ENCODE data around the gene IQSEC1.

Gene IQSEC1

GRCh38 chr3:13053893-13054292 is 19.3 kb downstream of the IQSEC1 start:
- TF ChIP-seq CTCF (IDR thresholded peaks at IDR 0.05; ENCODE audit: insufficient read depth, low read depth, low read length, missing control alignments), result no peak
- no peak for DNase-seq (ENCODE audit: low read depth)

GRCh38 chr3:13053420-13053819 is 19.8 kb downstream of the IQSEC1 start:
- no peak for DNase-seq (ENCODE audit: low read depth)
- no peak for TF ChIP-seq CTCF (IDR thresholded peaks at IDR 0.05; ENCODE audit: insufficient read depth, low read depth, low read length, missing control alignments)

More at GRCh38 chr3:13053893-13054292, 19.3 kb downstream of the IQSEC1 start:
- no peak overlapping the region for H3K4me3 ChIP-seq (ENCODE audit: low read depth, low read length)

GRCh38 chr3:13052191-13052820 is 20.9 kb downstream of the IQSEC1 start:
- no peak overlapping the region for H3K4me3 ChIP-seq (ENCODE audit: low read depth, low read length)
- no peak for DNase-seq (ENCODE audit: low read depth)
- no peak for TF ChIP-seq CTCF (IDR thresholded peaks at IDR 0.05; ENCODE audit: insufficient read depth, low read depth, low read length, missing control alignments)

More at GRCh38 chr3:13053420-13053819, 19.8 kb downstream of the IQSEC1 start:
- H3K4me3 ChIP-seq (ENCODE audit: low read depth, low read length), result no peak overlapping the region

- DNase-seq (ENCODE audit: low read depth), result no peak
- H3K4me3 ChIP-seq (ENCODE audit: low read depth, low read length), result no peak overlapping the region
- TF ChIP-seq CTCF (IDR thresholded peaks at IDR 0.05; ENCODE audit: insufficient read depth, low read depth, low read length, missing control alignments), result no peak
Measured at GRCh38 chr3:13051581-13051980, 21.6 kb downstream of the IQSEC1 start.

- no peak for TF ChIP-seq CTCF (IDR thresholded peaks at IDR 0.05; ENCODE audit: insufficient read depth, low read depth, low read length, missing control alignments)
- no peak overlapping the region for H3K4me3 ChIP-seq (ENCODE audit: low read depth, low read length)
- DNase-seq (ENCODE audit: low read depth), result no peak
Measured at GRCh38 chr3:13051066-13051465, 22.2 kb downstream of the IQSEC1 start.

GRCh38 chr3:13050446-13050845 is 22.8 kb downstream of the IQSEC1 start:
- no peak for TF ChIP-seq CTCF (IDR thresholded peaks at IDR 0.05; ENCODE audit: insufficient read depth, low read depth, low read length, missing control alignments)
- DNase-seq (ENCODE audit: low read depth), result no peak
- H3K4me3 ChIP-seq (ENCODE audit: low read depth, low read length), result no peak overlapping the region

- no peak overlapping the region for H3K4me3 ChIP-seq (ENCODE audit: low read depth, low read length)
- TF ChIP-seq CTCF (IDR thresholded peaks at IDR 0.05; ENCODE audit: insufficient read depth, low read depth, low read length, missing control alignments), result no peak
- DNase-seq (ENCODE audit: low read depth), result no peak
Measured at GRCh38 chr3:13049400-13049799, 23.8 kb downstream of the IQSEC1 start.

Data from GM12865 (cell line).